Left ventricle myocardium inferior (tissue), 1 donor: Measurements from ENCODE around the gene RPS6KA2. TPM values are rescaled to one million over a fixed set of nuclear protein-coding genes. Genes with fewer than 3 reads are reported as not detected.
"Not testable (repeated sequence)": the region's sequence is repeated elsewhere in the genome, so short reads cannot be mapped to it uniquely, and the experiment has no call there.

Source experiments
- DNase-seq: peaks from one replicate; pipeline ENCODE4 v3.0.0-alpha.2; 2020
- H3K27ac ChIP-seq: fragments of 200-600 bp; replicated peaks from 2 replicates; pipeline ENCODE4 v1.8.0; 2021
- H3K27me3 ChIP-seq: fragments of 200-600 bp; 2 replicates; pipeline ENCODE4 v1.8.0; 2021; ENCODE audit warnings: low read depth
- H3K36me3 ChIP-seq: fragments of 200-600 bp; 2 replicates; pipeline ENCODE4 v1.8.0; 2021
- H3K4me1 ChIP-seq: fragments of 200-600 bp; 2 replicates; pipeline ENCODE4 v1.8.0; 2021
- H3K4me3 ChIP-seq: fragments of 200-600 bp; 2 replicates; pipeline ENCODE4 v1.8.0; 2021; ENCODE audit warnings: mild to moderate bottlenecking, moderate library complexity
- H3K9me3 ChIP-seq: fragments of 200-600 bp; replicated peaks from 2 replicates; pipeline ENCODE4 v1.8.0; 2021
- CTCF ChIP-seq: fragments of 200-600 bp; IDR thresholded peaks from 2 replicates; pipeline ENCODE4 v1.8.0; 2021; ENCODE audit warnings: antibody characterized with exemption, mild to moderate bottlenecking, borderline replicate concordance
- intact Hi-C: fragments of 100-400 bp; cut with micrococcal nuclease; formaldehyde crosslinking; loops from one replicate; pipeline ENCODE4 v1.11.0; 2022
- total RNA-seq: library from RNA; stranded (reverse); fragmentation: NEBNext Ultra II Directional; extraction: Animal tissue kit (Norgen Biotek cat#: 25700); gene quantifications from one replicate; pipeline ENCODE4 v1.2.1, GENCODE V29; 2021
- donor health status: DM: no; HTN: yes; CAD: no; lungs with severe emphysema.

RPS6KA2 gene
- total RNA-seq, 1 donor from 2014 or later = 77.2 TPM

- intact Hi-C loops = no loop called here
- Histone ChIP-seq H3K27ac (no peak overlapping the region), H3K27me3 (no peaks in the 10 kb centered on the region), H3K36me3 (no peaks in the 10 kb centered on the region), H3K4me1 (peaks cover 25% of the 10 kb centered on the region), H3K9me3 (no peaks in the 10 kb centered on the region), H3K4me3 (no peak overlapping the region)
- TF ChIP-seq CTCF = no peak
- no peak for DNase-seq
These were observed 43.7 kb downstream of the RPS6KA2 start for GRCh38 chr6:166583230-166583965.

- no peak for DNase-seq
- H3K27me3 ChIP-seq = no peaks in the 10 kb centered on the region
- intact Hi-C loops = no loop called here
- peaks cover 19% of the 10 kb centered on the region for H3K4me1 ChIP-seq
- no peak overlapping the region for H3K4me3 ChIP-seq
- H3K27ac ChIP-seq = no peak overlapping the region
- H3K9me3 ChIP-seq = no peaks in the 10 kb centered on the region
- no peak for TF ChIP-seq CTCF
- H3K36me3 ChIP-seq = peaks cover under 1% of the 10 kb centered on the region
These were observed 44.8 kb downstream of the RPS6KA2 start for GRCh38 chr6:166582258-166582657.

- DNase-seq, H3K27me3 ChIP-seq, H3K4me3 ChIP-seq, H3K9me3 ChIP-seq, H3K27ac ChIP-seq, intact Hi-C loops, H3K36me3 ChIP-seq: not testable (repeated sequence)
- H3K4me1 ChIP-seq = peaks cover 19% of the 10 kb centered on the region
These were observed 45.2 kb downstream of the RPS6KA2 start for GRCh38 chr6:166581801-166582200.

- Histone ChIP-seq H3K27me3 (no peaks in the 10 kb centered on the region), H3K9me3 (peaks cover 7% of the 10 kb centered on the region), H3K4me1 (peaks cover 19% of the 10 kb centered on the region), H3K27ac (no peak overlapping the region), H3K4me3 (no peak overlapping the region), H3K36me3 (peaks cover 7% of the 10 kb centered on the region)
- no peak for TF ChIP-seq CTCF
- no peak for DNase-seq
- intact Hi-C loops = no loop called here
These were observed 46.0 kb downstream of the RPS6KA2 start for GRCh38 chr6:166581091-166581511.

- Histone ChIP-seq H3K4me3 (no peak overlapping the region), H3K36me3 (peaks cover 7% of the 10 kb centered on the region), H3K9me3 (peaks cover 7% of the 10 kb centered on the region), H3K27ac (no peak overlapping the region), H3K4me1 (peaks cover 26% of the 10 kb centered on the region), H3K27me3 (no peaks in the 10 kb centered on the region)
- no peak for DNase-seq
- no peak for TF ChIP-seq CTCF
- intact Hi-C loops = no loop called here
These were observed 46.7 kb downstream of the RPS6KA2 start for GRCh38 chr6:166580076-166581050.
